GM18907 (cell line): ENCODE measurements around the gene SLC9A4.
A peak's percentile ranks its signal among the peaks of the same experiment; 100 is the strongest.

ENCODE experiments used
- ATAC-seq: cut with Tn5 transposase; IDR thresholded peaks from one replicate; pipeline ENCODE4 v1.9.1; 2021; ENCODE audit warnings: mild to moderate bottlenecking, moderate library complexity; ENCODE audit not compliant: unreplicated experiment

SLC9A4 gene

DNA sequence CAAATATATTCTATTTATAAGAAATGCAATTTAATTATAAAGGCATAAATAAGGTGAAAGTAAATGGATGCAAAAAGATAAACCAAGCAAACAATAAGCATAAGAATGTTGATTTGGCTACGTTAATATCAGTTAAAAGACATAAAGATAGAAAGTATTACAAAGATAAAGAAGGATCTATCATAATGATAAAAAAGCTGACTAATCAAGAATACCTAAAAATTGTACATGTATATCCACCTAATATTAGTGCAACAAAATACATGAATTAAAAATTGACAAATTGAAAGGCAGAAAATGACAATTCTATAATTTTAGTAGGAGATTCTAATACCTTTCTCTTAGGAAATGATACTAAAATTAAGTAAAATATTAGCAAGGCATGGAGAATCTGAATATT is 21.5 kb downstream of the SLC9A4 start:
- ATAC-seq = no peak

DNA sequence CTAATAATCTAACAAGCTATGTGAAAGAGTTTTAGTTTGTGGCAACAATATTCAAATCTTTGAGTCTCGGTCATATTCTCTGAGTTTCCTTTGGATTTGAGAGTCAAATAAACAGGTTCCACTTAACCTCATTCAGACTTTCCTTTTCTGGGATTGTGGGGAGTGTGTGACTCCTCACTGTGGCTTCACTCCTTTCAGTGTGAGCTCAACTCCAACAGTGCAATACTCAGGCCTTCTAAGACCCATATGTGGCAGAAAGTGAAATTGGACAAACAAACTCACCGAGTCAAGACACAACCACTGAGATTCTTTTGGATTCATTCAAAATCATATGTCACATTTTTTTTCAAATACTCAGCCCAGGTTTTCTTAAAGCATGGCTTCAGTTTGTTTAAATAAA is 25.4 kb downstream of the SLC9A4 start:
- no peak for ATAC-seq

DNA sequence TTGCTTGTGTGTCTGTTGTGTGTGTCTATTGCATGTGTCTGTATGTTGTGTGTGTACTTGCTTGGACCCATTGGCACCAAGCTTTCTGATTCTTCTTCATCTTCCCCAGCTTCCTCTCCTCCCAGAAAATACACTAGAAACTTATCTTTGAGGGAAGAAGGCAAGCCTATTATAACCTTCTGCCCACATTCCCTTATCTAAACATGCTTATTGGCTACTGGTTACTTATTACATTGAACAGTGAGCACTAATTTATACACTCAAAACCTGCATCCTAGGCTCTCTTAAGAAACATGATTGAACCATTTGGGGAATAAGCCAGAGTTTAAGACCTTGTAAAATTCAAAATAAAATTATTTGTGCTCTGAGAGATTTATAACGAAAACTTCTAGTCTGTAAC is 26.5 kb downstream of the SLC9A4 start:
- ATAC-seq = no peak

DNA sequence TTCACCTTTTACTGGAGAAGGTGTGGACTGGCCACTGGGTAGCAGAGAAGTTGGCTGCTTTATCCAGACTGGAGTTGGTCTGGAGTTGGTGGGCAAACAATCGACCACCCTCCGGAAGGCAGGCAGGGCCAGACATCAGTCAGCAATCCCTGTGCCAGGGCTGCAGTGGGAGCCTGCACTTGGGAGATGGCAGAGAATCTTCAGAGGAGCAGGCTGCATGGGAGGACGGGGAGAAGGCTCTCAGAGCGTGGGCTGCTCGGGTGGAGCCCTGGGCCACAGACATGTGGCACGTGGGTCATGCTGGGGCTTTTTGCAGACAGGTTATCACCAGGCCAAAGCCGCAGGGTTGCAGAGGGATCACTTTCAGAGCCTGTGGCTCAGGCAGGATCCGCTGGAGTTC is 29.6 kb downstream of the SLC9A4 start:
- ATAC-seq = no peak

DNA sequence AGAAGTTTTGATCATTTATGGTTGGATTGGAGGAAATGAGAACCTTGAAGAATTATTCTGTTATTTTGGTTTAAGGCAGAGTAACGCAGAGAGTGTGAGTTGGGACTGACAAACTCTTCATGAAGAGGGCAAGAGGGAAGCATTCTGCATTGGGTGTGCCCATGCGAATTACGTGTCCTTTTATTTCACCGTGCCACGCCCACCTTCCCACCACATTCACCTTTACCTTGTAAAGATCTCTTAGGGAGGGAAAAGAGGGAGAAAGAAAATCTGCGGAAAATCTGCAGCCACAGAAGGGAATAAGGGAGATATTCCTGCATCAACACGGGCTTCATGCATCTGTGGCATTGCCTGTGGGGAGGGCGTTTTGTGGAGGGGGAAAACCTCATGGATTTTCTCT is 31.8 kb downstream of the SLC9A4 start:
- no peak for ATAC-seq

DNA sequence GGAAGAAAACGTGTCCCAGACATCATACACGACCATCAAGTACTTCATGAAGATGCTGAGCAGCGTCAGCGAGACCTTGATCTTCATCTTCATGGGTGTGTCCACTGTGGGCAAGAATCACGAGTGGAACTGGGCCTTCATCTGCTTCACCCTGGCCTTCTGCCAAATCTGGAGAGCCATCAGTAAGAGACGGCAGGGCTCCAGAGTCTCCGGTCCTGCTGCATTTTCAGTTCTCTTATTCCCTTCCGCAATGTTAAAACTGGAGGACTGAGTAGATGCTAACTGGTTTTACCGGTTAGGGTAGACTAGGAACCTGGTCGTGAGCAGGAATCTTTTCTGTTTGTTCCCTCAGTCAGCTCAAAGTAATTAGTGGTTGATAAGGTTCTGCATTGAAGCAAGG is 32.3 kb downstream of the SLC9A4 start:
- ATAC-seq = no peak

DNA sequence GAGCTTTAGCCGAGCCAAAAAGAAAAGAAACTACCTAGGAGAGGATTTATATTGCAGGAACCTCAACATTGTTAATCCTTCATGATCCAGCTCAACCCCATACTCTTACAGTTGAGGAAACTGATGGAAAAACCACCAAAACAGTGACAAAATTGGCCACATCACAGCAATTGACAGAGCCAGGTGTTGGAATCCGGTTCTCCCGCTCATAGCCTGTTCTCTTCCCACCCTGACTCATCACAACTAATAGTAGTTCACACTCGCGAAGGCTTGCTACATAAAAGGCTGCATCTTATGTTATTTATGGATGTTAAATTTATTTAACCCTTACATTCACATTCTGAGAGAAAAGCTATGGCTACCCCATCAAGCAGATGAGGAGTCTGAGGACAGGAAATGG is 33.7 kb downstream of the SLC9A4 start:
- no peak for ATAC-seq

DNA sequence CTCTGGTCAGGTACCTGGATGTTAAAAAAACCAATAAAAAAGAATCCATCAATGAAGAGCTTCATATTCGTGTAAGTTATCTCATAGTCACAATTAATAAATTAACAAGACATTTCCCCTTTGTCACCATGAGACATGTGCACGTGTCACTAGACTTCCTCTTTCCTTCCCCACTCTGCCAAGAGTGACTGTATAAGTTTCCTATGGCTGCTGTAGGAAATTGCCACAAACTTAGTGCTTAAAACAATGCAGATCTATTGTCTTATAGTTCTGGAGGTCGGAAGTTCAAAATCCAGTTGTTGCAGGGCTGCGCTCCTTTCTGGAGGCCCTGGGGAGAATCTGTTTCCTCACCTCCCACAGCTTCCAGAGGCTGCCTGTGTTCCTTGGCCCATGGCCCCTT is 35.8 kb downstream of the SLC9A4 start:
- ATAC-seq = no peak

DNA sequence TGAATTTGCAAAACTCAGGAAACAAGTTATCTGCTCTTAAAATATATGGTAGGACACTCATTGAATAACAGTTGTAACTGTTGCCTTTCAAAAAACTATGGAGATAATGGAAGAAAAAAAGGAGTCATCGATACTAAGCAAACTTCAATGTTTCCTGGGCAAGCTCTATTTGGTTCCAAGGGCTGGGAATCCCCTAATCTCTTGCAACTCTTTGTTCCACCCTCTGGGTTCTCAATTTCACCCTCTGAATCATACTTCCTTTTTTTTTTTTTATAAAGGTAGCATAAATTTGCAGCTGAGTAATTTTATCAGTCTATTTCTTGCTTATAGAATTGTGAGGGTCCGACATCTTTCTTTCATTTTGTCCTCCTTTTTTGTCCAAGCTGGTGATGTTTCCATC is 36.7 kb downstream of the SLC9A4 start:
- no peak for ATAC-seq

DNA sequence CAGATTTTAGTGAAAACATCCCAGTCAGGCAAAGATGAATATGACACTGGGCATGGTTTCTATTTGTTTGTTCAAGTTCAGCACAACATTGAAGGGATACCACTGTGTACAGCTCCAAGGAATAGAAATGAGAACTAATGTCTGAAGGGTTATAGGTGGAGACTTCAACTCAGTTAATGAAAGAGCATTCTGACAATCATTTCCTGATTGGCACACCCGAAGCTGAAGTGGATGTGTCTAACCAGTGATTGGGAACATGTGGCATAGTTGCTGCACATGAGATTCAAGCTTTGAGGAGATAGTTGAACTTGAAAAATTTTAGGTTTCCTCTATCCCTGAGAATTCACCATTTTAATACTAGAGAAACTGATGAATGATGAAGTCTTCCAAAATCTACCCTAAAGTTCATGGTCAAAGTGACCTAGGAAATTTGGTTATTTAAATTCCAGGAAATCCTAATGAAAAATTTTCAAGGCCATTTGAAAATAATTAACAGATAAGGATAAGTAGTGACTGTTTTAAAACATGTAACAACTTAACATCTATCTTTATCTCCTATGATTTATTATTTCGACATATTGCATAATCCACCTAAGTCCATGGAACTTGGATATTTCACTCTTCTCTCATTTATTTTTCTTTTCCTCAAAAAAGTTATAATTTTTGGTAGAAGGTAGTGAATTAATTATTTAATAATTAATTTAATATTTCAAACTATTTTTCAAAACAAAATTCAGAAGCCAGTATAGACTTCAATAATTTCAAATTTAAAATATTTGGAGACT is 38.0 kb downstream of the SLC9A4 start:
- no peak for ATAC-seq

DNA sequence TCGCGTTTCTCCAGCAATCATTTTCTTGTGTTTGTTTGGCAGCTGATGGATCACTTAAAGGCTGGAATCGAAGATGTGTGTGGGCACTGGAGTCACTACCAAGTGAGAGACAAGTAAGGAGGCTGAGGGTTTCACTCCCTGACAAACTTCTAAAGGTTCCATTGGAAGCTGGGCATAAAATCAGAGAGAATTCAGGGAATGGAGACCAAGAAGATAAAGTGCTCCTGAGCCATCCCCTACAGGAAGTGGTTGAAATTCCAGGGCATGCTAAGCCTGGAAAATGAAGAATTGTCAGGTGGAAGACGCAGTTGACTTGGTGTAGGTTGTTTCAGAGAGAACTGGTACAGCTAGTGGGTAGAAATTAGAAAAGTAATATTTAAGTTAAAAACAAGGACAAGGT is 39.1 kb downstream of the SLC9A4 start:
- ATAC-seq = no peak

DNA sequence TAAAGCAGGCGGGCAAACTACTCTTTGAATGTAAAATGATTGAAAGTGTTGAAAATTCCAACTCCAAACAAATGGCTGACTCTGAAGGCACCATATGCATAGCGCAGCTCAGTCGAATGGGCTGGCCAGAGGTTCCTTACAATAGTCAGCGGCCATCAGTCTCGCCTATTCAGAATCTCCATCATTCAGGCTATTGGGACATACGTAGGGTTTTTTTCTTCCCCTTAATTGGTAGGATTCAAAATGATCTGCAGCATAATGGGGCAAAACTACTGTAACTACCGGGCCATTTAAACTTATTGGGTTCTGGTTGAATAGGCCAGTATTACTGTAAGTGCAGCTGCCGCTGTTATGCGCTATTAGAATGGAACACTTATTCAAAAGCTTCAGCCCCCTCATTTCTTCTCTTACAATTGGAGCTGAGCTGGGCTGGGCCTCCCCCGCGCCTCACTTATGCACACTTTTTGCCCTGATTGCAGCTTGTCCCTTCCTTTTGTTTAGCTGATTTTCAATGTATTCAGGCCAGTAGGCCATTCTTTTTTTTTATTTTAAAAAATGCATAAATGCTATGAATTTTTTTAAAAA is 40.4 kb downstream of the SLC9A4 start:
- ATAC-seq = no peak

DNA sequence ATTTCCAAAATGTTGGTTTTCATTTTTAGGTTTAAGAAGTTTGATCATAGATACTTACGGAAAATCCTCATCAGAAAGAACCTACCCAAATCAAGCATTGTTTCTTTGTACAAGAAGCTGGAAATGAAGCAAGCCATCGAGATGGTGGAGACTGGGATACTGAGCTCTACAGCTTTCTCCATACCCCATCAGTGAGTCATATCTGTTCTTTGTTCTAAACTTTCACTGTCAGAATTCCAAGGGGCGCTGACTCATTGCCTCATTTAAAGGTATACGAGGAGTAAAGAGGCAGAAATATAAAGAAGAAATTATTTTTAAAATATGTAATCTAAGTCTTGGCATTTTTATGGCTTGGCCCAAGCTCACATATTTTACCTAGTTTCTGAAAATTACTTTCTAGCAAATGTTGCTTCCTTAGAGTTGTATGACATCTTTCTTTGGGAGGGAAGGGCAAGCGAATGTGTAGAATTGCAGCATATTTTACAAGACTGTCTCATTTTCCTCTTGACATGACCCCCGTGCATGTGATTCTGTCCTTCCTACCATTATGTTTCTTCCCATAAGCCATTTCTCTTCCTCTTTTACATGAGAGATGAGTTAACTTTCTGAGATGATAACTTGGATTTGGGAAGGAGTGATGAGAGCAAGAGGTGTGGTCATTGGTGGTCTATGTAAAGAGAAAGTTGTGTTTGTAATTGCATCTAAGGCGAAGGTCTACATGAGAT is 41.2 kb downstream of the SLC9A4 start:
- no peak for ATAC-seq

DNA sequence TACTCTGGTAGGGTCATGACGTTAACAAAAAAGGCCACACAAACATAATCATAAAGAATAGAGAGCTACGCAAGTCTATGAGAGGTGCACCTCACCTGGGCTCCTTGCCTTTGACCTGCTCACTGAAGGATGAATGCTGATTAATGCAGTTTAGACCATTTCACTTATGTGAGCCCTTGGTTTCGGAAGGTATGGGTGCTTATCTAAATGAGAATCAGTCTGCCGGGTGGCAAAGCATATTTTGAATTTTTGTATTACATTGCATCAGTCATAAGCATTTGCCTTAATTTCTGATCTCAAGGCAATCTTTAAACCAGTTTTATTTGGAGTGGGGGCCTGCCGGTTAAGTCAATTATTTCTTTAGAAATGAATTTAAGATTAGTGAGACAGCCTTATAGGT is 42.8 kb downstream of the SLC9A4 start:
- ATAC-seq = no peak

DNA sequence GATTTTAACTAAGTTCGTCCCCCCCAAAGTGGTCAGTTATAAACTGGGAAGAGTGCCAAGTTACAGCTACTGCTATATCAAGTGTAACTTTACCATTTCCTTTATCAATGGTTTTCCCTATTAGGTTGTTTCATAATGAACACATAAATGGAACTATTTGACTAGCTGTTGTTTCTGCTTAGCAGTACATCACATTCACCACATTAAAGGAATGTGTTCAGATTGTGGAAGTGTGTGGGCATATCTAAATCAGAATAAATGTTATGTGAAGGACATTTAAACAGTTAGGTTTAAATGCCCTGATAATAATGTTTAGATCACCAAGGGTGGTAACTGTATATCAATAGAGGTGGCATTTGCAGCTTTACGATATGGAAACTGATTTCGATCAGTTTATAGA is 45.1 kb downstream of the SLC9A4 start:
- ATAC-seq = no peak

DNA sequence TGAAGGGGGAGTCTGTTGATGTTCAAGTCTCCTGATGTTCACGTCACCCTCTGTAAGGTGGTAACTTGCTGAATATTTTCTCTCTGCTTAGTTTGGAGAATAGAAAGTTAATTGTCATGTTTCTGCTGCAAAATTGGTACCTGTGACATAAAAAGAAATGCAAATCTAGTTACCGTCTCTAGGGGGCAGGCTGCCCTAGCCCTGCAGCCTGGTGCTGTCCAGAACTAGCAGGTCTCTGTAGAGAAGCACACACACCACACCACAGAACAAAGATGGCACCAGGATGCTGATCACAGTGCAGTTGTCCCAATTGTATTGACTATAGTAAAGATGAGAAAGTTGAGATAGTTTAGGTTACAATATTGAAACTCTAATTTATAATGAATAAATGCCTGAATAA is 47.0 kb downstream of the SLC9A4 start:
- peak; percentile 77 for ATAC-seq

DNA sequence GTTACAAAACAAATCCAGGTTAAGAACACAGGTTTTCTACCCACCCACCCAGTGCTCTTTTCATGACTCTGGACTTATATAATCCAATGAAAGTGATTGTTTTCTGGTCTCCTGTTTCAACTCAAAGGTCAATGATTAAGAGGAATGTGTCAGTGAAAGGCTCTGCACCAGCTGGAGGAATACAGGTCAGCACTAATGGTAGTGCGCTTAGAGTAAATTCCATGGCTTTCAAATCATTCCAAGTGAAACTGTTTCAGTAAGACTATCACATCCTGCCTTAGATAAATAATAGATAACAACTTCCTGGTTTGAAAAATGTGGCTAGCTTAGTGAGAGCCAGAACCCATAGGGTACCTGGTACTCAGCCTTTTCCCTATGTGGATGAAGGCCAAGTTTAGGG is 47.8 kb downstream of the SLC9A4 start:
- ATAC-seq = no peak

DNA sequence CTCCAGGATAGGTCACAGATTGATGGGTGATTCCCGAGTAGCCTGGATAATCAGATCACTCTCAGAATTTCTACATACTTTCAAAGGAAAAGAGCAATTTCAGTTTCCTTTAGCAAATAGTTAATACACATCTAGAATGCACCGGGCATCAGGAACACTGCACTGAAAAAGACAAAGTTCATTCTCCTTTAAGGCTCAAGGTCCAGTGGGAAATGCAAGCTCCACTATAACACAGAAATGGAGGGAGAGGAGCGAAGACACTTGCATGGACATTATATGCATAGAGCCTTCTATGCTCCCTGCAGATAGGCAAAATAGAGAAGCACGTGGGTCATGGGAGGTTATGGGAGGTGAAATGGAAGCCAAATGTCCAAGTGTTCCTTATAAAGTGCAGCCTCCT is 49.1 kb downstream of the SLC9A4 start:
- no peak for ATAC-seq

DNA sequence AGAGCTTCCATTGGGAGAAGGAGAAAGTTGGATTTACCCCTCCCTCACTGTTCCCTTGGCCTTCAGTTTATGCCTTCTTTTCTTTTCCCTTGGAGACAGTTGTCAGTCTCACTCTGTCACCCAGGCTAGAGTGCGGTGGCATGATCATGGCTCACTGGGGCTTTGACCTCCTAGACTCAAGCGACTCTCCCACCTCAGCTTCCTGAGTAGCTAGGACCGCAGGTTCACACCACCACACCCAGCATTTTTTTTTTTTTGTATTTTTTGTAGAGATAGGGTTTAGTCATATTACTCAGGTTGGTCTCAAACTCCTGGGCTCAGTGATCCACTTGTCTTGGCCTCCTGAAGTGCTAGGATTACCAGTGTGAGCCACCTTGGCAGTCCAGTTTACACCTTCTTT is 49.9 kb downstream of the SLC9A4 start:
- no peak for ATAC-seq

DNA sequence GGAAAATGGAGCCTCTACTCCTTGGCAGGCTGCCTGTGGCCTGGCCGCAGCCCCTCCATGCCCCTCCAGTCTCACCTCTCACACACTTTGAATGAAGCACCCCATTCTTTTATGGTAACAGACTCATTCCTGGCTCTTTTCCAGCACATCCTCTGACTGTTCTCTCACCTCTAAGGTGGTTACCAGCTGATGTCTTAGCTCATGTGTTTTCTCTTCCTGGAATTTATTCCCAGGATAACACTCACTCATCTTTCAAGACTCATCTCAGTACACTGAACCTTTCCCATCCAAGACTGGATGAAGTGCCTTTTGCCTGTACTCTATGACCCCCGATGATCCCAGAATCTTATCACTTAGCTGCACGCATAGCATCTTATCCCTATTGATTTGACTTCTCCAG is 50.6 kb downstream of the SLC9A4 start:
- no peak for ATAC-seq

DNA sequence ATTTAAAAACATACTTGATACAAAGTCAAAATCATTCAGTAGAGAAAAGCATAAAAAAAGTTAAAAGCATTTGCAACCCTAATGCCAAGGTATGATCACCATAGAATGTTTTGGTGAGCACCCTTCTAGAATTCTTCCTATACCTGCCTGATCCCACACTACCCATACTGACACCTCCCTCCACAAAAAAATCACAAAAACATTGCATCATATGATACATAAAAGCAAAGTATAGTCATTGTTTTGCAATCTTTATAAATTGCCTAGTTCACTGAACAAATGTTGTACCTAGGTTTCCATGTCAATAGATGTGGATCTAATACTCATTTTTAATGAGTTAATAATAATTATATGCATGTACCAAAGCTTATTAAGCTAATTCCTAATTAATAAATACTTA is 54.1 kb downstream of the SLC9A4 start:
- no peak for ATAC-seq

DNA sequence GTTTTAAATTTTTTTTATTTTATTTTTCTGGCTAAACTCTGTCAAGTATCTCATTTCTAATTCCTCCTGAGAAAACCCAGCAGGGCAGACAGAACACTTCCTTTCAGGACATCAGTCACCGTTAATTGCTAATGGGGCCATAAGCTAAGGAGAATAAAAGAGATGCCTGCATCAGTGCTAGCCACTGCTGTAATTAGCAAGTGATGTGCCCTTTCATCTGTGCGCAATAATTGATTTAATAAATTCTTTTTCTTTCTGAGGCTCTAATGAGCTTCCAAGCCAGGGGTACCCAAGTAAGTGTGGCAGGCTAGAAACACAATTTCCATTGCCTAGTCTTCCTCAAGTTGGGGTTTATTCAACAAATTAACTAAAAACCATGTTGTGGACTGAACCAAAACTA is 65.5 kb downstream of the SLC9A4 start:
- ATAC-seq = no peak
